ENCODE measurements around the gene LCTL.

LCTL gene

GRCh38 chr15:66565741-66566144, at the start of gene LCTL:
Gene LCTL (minus strand): TSS chr15:66565998. CDS start chr15:66565365, 633 bp downstream.
- in situ Hi-C loops (cut with HindIII; ENCODE audit: low sequenced_read_pairs), result no loop called here

GRCh38 chr15:66614951-66615760, 49.4 kb upstream of the LCTL start:
- in situ Hi-C loops (cut with HindIII; ENCODE audit: low sequenced_read_pairs), result no loop called here

- in situ Hi-C loops (cut with HindIII; ENCODE audit: low sequenced_read_pairs), result no loop called here
These were observed 48.7 kb upstream of the LCTL start for GRCh38 chr15:66614456-66614855.

- in situ Hi-C loops (cut with HindIII; ENCODE audit: low sequenced_read_pairs), result no loop called here
These were observed 47.9 kb upstream of the LCTL start for GRCh38 chr15:66613743-66614142.

GRCh38 chr15:66611257-66612053, 45.7 kb upstream of the LCTL start:
- in situ Hi-C loops (cut with HindIII; ENCODE audit: low sequenced_read_pairs), result no loop called here

- in situ Hi-C loops (cut with HindIII; ENCODE audit: low sequenced_read_pairs), result no loop called here
These were observed 44.1 kb upstream of the LCTL start for GRCh38 chr15:66609876-66610275.

GRCh38 chr15:66608881-66609280, 43.1 kb upstream of the LCTL start:
- in situ Hi-C loops (cut with HindIII; ENCODE audit: low sequenced_read_pairs), result no loop called here

GRCh38 chr15:66608159-66608558, 42.4 kb upstream of the LCTL start:
- in situ Hi-C loops (cut with HindIII; ENCODE audit: low sequenced_read_pairs), result no loop called here

- in situ Hi-C loops (cut with HindIII; ENCODE audit: low sequenced_read_pairs), result no loop called here
These were observed 37.7 kb upstream of the LCTL start for GRCh38 chr15:66603301-66604179.

- in situ Hi-C loops (cut with HindIII; ENCODE audit: low sequenced_read_pairs), result no loop called here
These were observed 35.7 kb upstream of the LCTL start for GRCh38 chr15:66601521-66601920.

- in situ Hi-C loops (cut with HindIII; ENCODE audit: low sequenced_read_pairs), result no loop called here
These were observed 34.4 kb upstream of the LCTL start for GRCh38 chr15:66600240-66600627.

- in situ Hi-C loops (cut with HindIII; ENCODE audit: low sequenced_read_pairs), result no loop called here
These were observed 33.9 kb upstream of the LCTL start for GRCh38 chr15:66599536-66600239.

- in situ Hi-C loops (cut with HindIII; ENCODE audit: low sequenced_read_pairs), result no loop called here
These were observed 32.5 kb upstream of the LCTL start for GRCh38 chr15:66598095-66598815.

- in situ Hi-C loops (cut with HindIII; ENCODE audit: low sequenced_read_pairs), result no loop called here
These were observed 30.2 kb upstream of the LCTL start for GRCh38 chr15:66595931-66596545.

- in situ Hi-C loops (cut with HindIII; ENCODE audit: low sequenced_read_pairs), result no loop called here
These were observed 29.5 kb upstream of the LCTL start for GRCh38 chr15:66595332-66595731.

GRCh38 chr15:66594836-66595235, 29.0 kb upstream of the LCTL start:
- in situ Hi-C loops (cut with HindIII; ENCODE audit: low sequenced_read_pairs), result no loop called here

- in situ Hi-C loops (cut with HindIII; ENCODE audit: low sequenced_read_pairs), result no loop called here
These were observed 28.5 kb upstream of the LCTL start for GRCh38 chr15:66594344-66594743.

GRCh38 chr15:66593219-66593780, 27.5 kb upstream of the LCTL start:
- in situ Hi-C loops (cut with HindIII; ENCODE audit: low sequenced_read_pairs), result no loop called here
